IgD-negative memory B cell (primary cell): ENCODE data around the gene TUBGCP6. TPM values are rescaled to one million over a fixed set of nuclear protein-coding genes. Genes with fewer than 3 reads are reported as not detected.

Experiments
- H3K27ac Mint-ChIP-seq, 3 donors: one replicate each; pipeline ENCODE4 v1.8.0; 2020 to 2022; ENCODE audit warnings: mild to moderate bottlenecking in 3 of 3, mixed read lengths in 3 of 3, moderate library complexity in 1 of 3
- H3K27me3 Mint-ChIP-seq: one replicate; pipeline ENCODE4 v1.8.0; 2021; ENCODE audit warnings: mixed read lengths
- H3K36me3 Mint-ChIP-seq: one replicate; pipeline ENCODE4 v1.8.0; 2020; ENCODE audit warnings: mild to moderate bottlenecking, mixed read lengths
- H3K4me1 Mint-ChIP-seq, 3 donors: one replicate each; pipeline ENCODE4 v1.8.0; 2020 to 2022; ENCODE audit warnings: mixed read lengths in 3 of 3, mild to moderate bottlenecking in 1 of 3
- H3K4me3 Mint-ChIP-seq, 4 donors: one replicate each; pipeline ENCODE4 v1.8.0; 2020 to 2022; ENCODE audit warnings: mild to moderate bottlenecking in 4 of 4, mixed read lengths in 4 of 4, moderate library complexity in 3 of 4
- H3K9me3 Mint-ChIP-seq, 3 donors: one replicate each; pipeline ENCODE4 v1.8.0; 2020 to 2021; ENCODE audit warnings: mixed read lengths in 3 of 3, mild to moderate bottlenecking in 1 of 3
- polyA plus RNA-seq: library from polyadenylated mRNA; unstranded; fragments of 300-500 nt; fragmentation: Illumina TruSeq; gene quantifications from one replicate; pipeline ENCODE4 v1.2.3, GENCODE V29; 2021

Gene TUBGCP6
- 17.0 TPM for polyA plus RNA-seq

DNA sequence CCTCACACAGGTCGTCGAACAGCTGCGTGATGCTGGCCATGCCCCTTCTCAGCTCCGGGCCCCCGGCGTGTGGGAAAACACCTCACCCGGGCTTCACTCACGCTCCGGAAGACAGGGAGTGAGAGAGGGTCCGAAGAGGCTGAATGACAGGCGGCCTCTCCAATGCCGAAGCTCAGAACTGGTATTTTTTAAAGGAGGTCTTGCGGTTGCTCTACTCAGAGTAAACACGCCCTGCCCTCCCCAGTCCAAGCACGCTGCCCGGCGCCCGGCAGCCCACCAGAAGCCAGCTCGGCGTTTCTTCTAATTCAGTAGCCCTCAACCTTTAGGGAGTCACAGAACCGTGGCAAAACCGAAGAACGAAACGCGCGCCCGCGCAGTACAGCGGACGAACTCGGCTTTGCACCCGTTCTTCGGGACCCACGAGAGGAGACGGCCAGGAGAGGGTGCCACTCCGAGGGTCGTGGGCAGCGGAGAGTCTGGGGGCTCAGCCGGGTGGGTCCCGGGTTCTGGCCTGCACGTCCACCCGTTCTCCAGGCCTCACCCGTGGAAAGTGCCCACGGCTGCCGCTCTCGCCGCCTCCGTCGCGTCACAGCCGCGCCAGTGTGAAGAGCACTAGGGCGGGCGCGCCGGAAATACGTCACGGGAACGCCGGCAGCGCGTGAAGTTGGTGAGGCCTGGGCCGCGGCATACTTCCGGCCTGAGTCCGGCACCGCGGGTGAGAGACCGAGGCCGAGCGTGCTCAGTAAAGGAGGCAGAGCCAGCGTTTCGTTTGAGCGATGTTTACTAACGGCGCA is at the start of gene TUBGCP6:
Gene TUBGCP6 (minus strand): TSS at position 604 of the 794 bp plus-strand sequence. CDS start 564 bp downstream, at position 40.
- H3K36me3 Mint-ChIP-seq, result peaks cover 2% of the 10 kb centered on the region
- peak within 1 kb of the TSS; percentile 90 to 99 (median 98) for H3K4me3 Mint-ChIP-seq
- H3K27me3 Mint-ChIP-seq, result no peaks in the 10 kb centered on the region
- peaks cover 17 to 29% (median 28%) of the 10 kb centered on the region in 3 donors for H3K4me1 Mint-ChIP-seq
- H3K27ac Mint-ChIP-seq, result peak within 1 kb of the TSS; percentile 91 to 100 (median 96)
- H3K9me3 Mint-ChIP-seq, result no peaks in the 10 kb centered on the region

DNA sequence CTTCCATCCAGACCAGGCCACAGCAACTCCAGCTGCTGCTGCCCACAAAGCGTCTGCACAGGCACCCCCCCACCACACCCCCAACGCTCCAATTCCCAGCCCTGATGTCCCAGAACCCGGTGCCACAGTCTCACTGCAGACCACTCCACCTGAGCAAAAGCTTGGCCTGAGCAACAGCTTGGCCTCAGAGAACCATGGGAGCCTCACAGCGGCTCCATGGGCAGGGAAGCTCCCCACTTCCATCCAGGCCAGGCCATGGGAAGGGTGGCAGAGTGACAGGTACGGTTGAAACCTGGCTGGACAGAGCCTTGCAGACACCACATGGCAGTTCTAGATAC is 49.5 kb upstream of the TUBGCP6 start:
- Mint-ChIP-seq H3K4me3 (peak overlapping the region in 2 of 4 donors; percentile 17 to 82), H3K27me3 (peaks cover 10% of the 10 kb centered on the region), H3K9me3 (no peaks in the 10 kb centered on the region), H3K27ac (peak overlapping the region in 2 of 3 donors; percentile 18 to 80), H3K36me3 (no peaks in the 10 kb centered on the region), H3K4me1 (peaks cover 10 to 20% (median 15%) of the 10 kb centered on the region in 3 donors)

- no peaks in the 10 kb centered on the region for H3K9me3 Mint-ChIP-seq
- peak overlapping the region in 2 of 3 donors; percentile 18 to 80 for H3K27ac Mint-ChIP-seq
- no peaks in the 10 kb centered on the region for H3K36me3 Mint-ChIP-seq
- H3K4me1 Mint-ChIP-seq, result peaks cover 10 to 20% (median 15%) of the 10 kb centered on the region in 3 donors
- H3K27me3 Mint-ChIP-seq, result peaks cover 10% of the 10 kb centered on the region
- H3K4me3 Mint-ChIP-seq, result peak overlapping the region in 3 of 4 donors; percentile 17 to 82 (median 39)
These were observed 48.9 kb upstream of the TUBGCP6 start for GRCh38 chr22:50293441-50294318.

- Mint-ChIP-seq H3K9me3 (no peaks in the 10 kb centered on the region), H3K4me3 (peak overlapping the region; percentile 61 to 94 (median 74)), H3K27ac (peak overlapping the region; percentile 72 to 87 (median 78)), H3K27me3 (peaks cover 10% of the 10 kb centered on the region), H3K36me3 (no peaks in the 10 kb centered on the region), H3K4me1 (peaks cover 10 to 20% (median 15%) of the 10 kb centered on the region in 3 donors)
These were observed 48.0 kb upstream of the TUBGCP6 start for GRCh38 chr22:50292643-50293440.

GRCh38 chr22:50289942-50290630 is 45.3 kb upstream of the TUBGCP6 start:
- no peaks in the 10 kb centered on the region for H3K36me3 Mint-ChIP-seq
- H3K27me3 Mint-ChIP-seq, result peaks cover 10% of the 10 kb centered on the region
- H3K9me3 Mint-ChIP-seq, result no peaks in the 10 kb centered on the region
- H3K4me1 Mint-ChIP-seq, result peaks cover 10 to 15% (median 15%) of the 10 kb centered on the region in 3 donors
- no peak overlapping the region for H3K27ac Mint-ChIP-seq
- no peak overlapping the region for H3K4me3 Mint-ChIP-seq

GRCh38 chr22:50289151-50289941 is 44.5 kb upstream of the TUBGCP6 start:
- peaks cover 10% of the 10 kb centered on the region for H3K27me3 Mint-ChIP-seq
- H3K36me3 Mint-ChIP-seq, result no peaks in the 10 kb centered on the region
- H3K9me3 Mint-ChIP-seq, result no peaks in the 10 kb centered on the region
- H3K4me3 Mint-ChIP-seq, result no peak overlapping the region
- no peak overlapping the region for H3K27ac Mint-ChIP-seq
- peaks cover 10 to 17% (median 15%) of the 10 kb centered on the region in 3 donors for H3K4me1 Mint-ChIP-seq

DNA sequence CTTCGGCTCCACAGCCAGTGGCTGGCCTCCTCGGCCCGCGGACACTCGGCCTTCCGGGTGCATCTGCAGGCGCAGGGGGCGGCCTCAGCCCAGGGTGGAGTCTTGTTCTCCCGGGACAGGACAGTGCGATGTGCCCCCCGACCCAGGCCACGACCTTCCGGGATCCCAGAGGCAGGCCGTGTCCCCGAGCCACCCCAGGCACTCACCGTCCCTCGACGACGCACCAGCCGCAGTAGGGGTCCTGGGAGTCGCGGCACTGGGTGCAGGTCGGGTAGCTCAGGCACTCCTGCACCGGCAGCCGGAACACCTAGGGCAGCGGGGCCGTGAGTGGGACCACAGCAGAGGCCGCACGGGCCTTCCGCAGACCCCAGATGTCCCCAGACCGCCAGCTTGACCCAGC is 42.9 kb upstream of the TUBGCP6 start:
- Mint-ChIP-seq H3K9me3 (no peaks in the 10 kb centered on the region), H3K27me3 (peaks cover 7% of the 10 kb centered on the region), H3K36me3 (no peaks in the 10 kb centered on the region), H3K4me3 (no peak overlapping the region), H3K27ac (no peak overlapping the region), H3K4me1 (peaks cover 8 to 13% (median 11%) of the 10 kb centered on the region in 3 donors)

GRCh38 chr22:50286701-50287318 is 42.0 kb upstream of the TUBGCP6 start:
- no peaks in the 10 kb centered on the region for H3K36me3 Mint-ChIP-seq
- H3K27me3 Mint-ChIP-seq, result no peaks in the 10 kb centered on the region
- peaks cover 0 to 5% (median 3%) of the 10 kb centered on the region in 3 donors for H3K4me1 Mint-ChIP-seq
- H3K4me3 Mint-ChIP-seq, result no peak overlapping the region
- no peaks in the 10 kb centered on the region for H3K9me3 Mint-ChIP-seq
- H3K27ac Mint-ChIP-seq, result no peak overlapping the region

DNA sequence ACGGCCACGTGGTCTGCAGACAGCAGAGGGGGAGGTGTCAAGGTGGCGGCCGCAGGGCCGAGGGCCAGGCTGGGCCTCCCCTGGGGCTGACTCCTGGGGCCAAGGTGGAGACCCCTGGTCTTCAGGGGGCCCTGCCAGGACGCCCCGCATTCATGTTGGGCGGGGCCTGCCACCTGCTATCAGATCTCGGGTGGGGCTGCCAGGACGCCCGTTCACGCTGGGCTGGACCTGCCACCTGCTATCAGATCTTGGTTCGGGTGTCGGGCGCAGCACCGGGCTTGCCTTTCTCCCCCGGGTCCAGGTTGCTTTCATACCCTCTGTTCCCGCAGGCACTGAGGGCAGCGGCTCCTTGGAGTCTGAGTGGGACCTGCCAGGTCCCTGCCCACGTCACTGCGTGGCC is 41.5 kb upstream of the TUBGCP6 start:
- no peaks in the 10 kb centered on the region for H3K36me3 Mint-ChIP-seq

GRCh38 chr22:50285568-50286229 is 40.9 kb upstream of the TUBGCP6 start:
- Mint-ChIP-seq H3K9me3 (no peaks in the 10 kb centered on the region), H3K36me3 (no peaks in the 10 kb centered on the region), H3K27me3 (no peaks in the 10 kb centered on the region), H3K4me3 (peak overlapping the region in 1 of 4 donors; percentile 17), H3K27ac (no peak overlapping the region), H3K4me1 (peaks cover 0 to 1% (median 0%) of the 10 kb centered on the region in 3 donors)

More for the DNA sequence above, 41.5 kb upstream of the TUBGCP6 start:
- Mint-ChIP-seq H3K27ac (no peak overlapping the region), H3K4me1 (peaks cover 0 to 2% (median 2%) of the 10 kb centered on the region in 3 donors), H3K4me3 (no peak overlapping the region), H3K9me3 (no peaks in the 10 kb centered on the region), H3K27me3 (no peaks in the 10 kb centered on the region)

- no peaks in the 10 kb centered on the region for H3K36me3 Mint-ChIP-seq
- H3K9me3 Mint-ChIP-seq, result no peaks in the 10 kb centered on the region
- no peak overlapping the region for H3K27ac Mint-ChIP-seq
- no peak overlapping the region for H3K4me3 Mint-ChIP-seq
- no peaks in the 10 kb centered on the region for H3K27me3 Mint-ChIP-seq
- peaks cover 0 to 1% (median 0%) of the 10 kb centered on the region in 3 donors for H3K4me1 Mint-ChIP-seq
These were observed 39.7 kb upstream of the TUBGCP6 start for GRCh38 chr22:50284479-50284878.

- Mint-ChIP-seq H3K9me3 (no peaks in the 10 kb centered on the region), H3K36me3 (no peaks in the 10 kb centered on the region), H3K4me1 (peaks cover 0 to 1% (median 0%) of the 10 kb centered on the region in 3 donors)
These were observed 39.0 kb upstream of the TUBGCP6 start for GRCh38 chr22:50283821-50284220.

More at GRCh38 chr22:50283821-50284220, 39.0 kb upstream of the TUBGCP6 start:
- Mint-ChIP-seq H3K4me3 (no peak overlapping the region), H3K27me3 (no peaks in the 10 kb centered on the region), H3K27ac (no peak overlapping the region)
